Glutamatergic neuron (in vitro differentiated cells): ENCODE measurements around the gene UMODL1. TPM values are rescaled to one million over a fixed set of nuclear protein-coding genes. Genes with fewer than 3 reads are reported as not detected.

Experiments used
- DNase-seq: peaks from one replicate; pipeline ENCODE4 v3.0.0; 2022
- H3K27ac Mint-ChIP-seq: one replicate; pipeline ENCODE4 v1.8.0; 2020; ENCODE audit warnings: mild to moderate bottlenecking, mixed read lengths, inconsistent platforms; ENCODE audit not compliant: unreplicated experiment
- H3K27me3 Mint-ChIP-seq: one replicate; pipeline ENCODE4 v1.8.0; 2020; ENCODE audit warnings: mild to moderate bottlenecking, moderate library complexity, mixed read lengths, inconsistent platforms; ENCODE audit not compliant: unreplicated experiment
- H3K36me3 Mint-ChIP-seq: one replicate; pipeline ENCODE4 v1.8.0; 2020; ENCODE audit warnings: mild to moderate bottlenecking, mixed read lengths, inconsistent platforms; ENCODE audit not compliant: unreplicated experiment
- H3K4me1 Mint-ChIP-seq: one replicate; pipeline ENCODE4 v1.8.0; 2020; ENCODE audit warnings: mild to moderate bottlenecking, low read depth, mixed read lengths, inconsistent platforms; ENCODE audit not compliant: unreplicated experiment
- H3K4me3 Mint-ChIP-seq: one replicate; pipeline ENCODE4 v1.8.0; 2020; ENCODE audit warnings: mild to moderate bottlenecking, mixed read lengths, inconsistent platforms; ENCODE audit not compliant: unreplicated experiment
- H3K9me3 Mint-ChIP-seq: one replicate; pipeline ENCODE4 v1.8.0; 2020; ENCODE audit warnings: mild to moderate bottlenecking, moderate library complexity, mixed read lengths, inconsistent platforms; ENCODE audit not compliant: unreplicated experiment
- total RNA-seq: library from RNA; stranded (reverse); fragmentation: NEBNext Ultra II Directional; extraction: Animal tissue kit (Norgen Biotek cat#: 25700); gene quantifications from one replicate; pipeline ENCODE4 v1.2.1, GENCODE V29; 2021; ENCODE audit not compliant: unreplicated experiment
- TF ChIP-seq, protein P1 (sequence below): fragments of 200-600 bp; sonication (generic); IDR thresholded peaks from one replicate; pipeline ENCODE4 v1.5.0; 2021; ENCODE audit not compliant: partially characterized antibody, unreplicated experiment

UMODL1 gene
- total RNA-seq, 1 donor from 2014 or later = not detected

DNA sequence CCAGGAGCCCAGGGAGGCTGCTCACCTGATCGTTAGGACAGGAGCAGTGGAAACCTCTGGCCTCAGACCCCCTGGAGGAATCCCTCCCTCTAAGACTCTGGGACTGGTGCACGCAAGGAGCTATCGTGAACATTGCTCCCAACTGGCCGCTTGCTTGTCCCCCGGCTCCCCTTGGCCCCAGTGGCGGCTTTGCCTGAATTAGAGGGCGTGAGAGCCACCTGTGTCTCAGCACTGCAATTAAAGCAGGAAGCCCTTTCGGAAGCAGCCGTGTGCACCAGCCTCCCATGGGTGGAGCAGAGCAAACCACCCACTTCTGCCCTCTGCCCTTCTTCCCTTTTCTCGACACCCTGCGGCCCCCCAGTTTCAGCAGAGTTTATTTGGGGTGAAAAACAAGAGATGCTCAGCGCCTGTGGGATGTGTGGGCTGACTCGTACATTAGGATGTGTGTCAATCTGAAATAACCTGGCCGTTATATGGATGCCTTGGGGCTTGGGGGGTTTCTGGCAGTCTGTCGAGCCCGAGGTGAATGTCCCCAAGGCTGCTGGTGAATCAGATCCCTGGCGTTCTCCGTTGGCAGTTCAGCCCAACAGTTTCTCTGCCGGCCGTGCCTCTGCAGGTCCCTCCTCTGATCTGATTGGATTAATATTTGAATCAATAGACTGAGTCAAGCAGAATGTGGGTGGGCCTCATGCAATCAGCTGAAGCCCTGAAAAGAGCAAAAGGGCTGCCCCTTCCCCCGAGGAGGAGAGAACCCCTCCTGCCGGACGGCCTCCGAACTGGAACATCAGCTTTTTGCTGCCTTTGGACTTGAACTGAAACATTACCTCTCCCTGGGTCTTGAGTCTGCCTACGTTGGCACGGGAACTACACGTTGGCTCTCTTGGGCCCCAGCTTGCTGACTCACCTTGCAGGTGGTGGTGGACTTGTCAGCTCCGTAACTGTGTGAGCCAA lies 7.3 kb upstream of the UMODL1 start:
- Mint-ChIP-seq H3K4me3 (no peak overlapping the region), H3K4me1 (peaks cover 10% of the 10 kb centered on the region), H3K27me3 (peaks cover 2% of the 10 kb centered on the region), H3K36me3 (no peaks in the 10 kb centered on the region), H3K27ac (no peak overlapping the region), H3K9me3 (peaks cover 2% of the 10 kb centered on the region)
- TF ChIP-seq, protein P1, sequence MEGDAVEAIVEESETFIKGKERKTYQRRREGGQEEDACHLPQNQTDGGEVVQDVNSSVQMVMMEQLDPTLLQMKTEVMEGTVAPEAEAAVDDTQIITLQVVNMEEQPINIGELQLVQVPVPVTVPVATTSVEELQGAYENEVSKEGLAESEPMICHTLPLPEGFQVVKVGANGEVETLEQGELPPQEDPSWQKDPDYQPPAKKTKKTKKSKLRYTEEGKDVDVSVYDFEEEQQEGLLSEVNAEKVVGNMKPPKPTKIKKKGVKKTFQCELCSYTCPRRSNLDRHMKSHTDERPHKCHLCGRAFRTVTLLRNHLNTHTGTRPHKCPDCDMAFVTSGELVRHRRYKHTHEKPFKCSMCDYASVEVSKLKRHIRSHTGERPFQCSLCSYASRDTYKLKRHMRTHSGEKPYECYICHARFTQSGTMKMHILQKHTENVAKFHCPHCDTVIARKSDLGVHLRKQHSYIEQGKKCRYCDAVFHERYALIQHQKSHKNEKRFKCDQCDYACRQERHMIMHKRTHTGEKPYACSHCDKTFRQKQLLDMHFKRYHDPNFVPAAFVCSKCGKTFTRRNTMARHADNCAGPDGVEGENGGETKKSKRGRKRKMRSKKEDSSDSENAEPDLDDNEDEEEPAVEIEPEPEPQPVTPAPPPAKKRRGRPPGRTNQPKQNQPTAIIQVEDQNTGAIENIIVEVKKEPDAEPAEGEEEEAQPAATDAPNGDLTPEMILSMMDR = no peak
- DNase-seq = no peak

- Mint-ChIP-seq H3K27ac (no peak overlapping the region), H3K4me3 (no peak overlapping the region), H3K9me3 (peaks cover 2% of the 10 kb centered on the region), H3K27me3 (no peaks in the 10 kb centered on the region), H3K36me3 (no peaks in the 10 kb centered on the region), H3K4me1 (peaks cover 13% of the 10 kb centered on the region)
- TF ChIP-seq, protein P1 = no peak
- DNase-seq = no peak
These were observed 4.6 kb upstream of the UMODL1 start for GRCh38 chr21:42066521-42066920.

GRCh38 chr21:42067531-42068255 lies 3.4 kb upstream of the UMODL1 start:
- Mint-ChIP-seq H3K4me1 (peaks cover 15% of the 10 kb centered on the region), H3K9me3 (no peaks in the 10 kb centered on the region), H3K27me3 (peaks cover 3% of the 10 kb centered on the region), H3K4me3 (no peak overlapping the region), H3K27ac (no peak overlapping the region), H3K36me3 (no peaks in the 10 kb centered on the region)
- TF ChIP-seq, protein P1 = no peak
- DNase-seq = no peak

DNA sequence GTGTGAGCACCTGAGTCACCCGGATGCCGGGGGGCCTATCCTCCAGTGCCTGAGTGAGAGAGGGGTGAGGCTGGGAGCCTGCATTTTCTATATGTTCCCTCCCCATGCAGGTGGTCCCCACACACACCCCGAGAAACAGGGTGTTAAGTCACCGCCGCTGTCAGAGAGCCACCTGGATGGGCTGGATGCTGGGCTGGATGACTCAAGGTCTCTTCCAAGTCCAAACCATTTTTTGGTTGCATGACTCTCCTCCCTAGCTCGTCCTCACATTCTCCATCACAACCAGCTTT lies 2.9 kb upstream of the UMODL1 start:
- H3K4me3 Mint-ChIP-seq = no peak overlapping the region
- TF ChIP-seq, protein P1 = no peak
- no peak for DNase-seq
- peaks cover 3% of the 10 kb centered on the region for H3K27me3 Mint-ChIP-seq
- peaks cover 15% of the 10 kb centered on the region for H3K4me1 Mint-ChIP-seq
- H3K27ac Mint-ChIP-seq = no peak overlapping the region
- H3K36me3 Mint-ChIP-seq = no peaks in the 10 kb centered on the region
- H3K9me3 Mint-ChIP-seq = no peaks in the 10 kb centered on the region

DNA sequence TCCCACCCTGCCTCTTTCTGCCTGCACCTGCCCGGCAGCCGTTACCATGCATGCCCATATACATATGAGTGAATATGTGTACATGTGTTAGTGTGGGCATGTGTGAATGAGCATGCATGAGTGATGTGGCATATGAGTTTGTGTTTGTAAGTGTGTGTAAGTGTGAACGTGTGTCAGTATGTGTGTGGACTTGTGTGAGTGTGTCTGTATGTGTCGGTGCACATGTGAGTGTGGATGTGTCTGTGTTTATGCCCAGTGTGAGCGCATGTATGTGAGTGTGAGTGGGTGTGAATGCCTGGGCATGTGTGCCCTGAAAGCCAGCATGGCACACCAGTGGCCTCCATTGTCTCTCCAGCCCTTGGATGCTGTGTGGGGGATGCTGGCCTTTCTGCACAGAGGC lies 2.5 kb upstream of the UMODL1 start:
- H3K36me3 Mint-ChIP-seq = no peaks in the 10 kb centered on the region
- no peak for DNase-seq
- H3K4me1 Mint-ChIP-seq = peaks cover 15% of the 10 kb centered on the region
- no peak overlapping the region for H3K27ac Mint-ChIP-seq
- no peak overlapping the region for H3K4me3 Mint-ChIP-seq
- TF ChIP-seq, protein P1 = no peak
- H3K9me3 Mint-ChIP-seq = no peaks in the 10 kb centered on the region
- peaks cover 3% of the 10 kb centered on the region for H3K27me3 Mint-ChIP-seq
